Neural crest cell (in vitro differentiated cells): ENCODE data around the gene CCL16. TPM values are rescaled to one million over a fixed set of nuclear protein-coding genes. Genes with fewer than 3 reads are reported as not detected.
A peak's percentile ranks its signal among the peaks of the same experiment; 100 is the strongest.

Experiments used
- DNase-seq: peaks from one replicate; pipeline ENCODE4 v3.0.0; 2021; ENCODE audit warnings: low read depth, mixed read lengths, low spot score
- H3K27ac Mint-ChIP-seq: one replicate; pipeline ENCODE4 v1.8.0; 2021; ENCODE audit warnings: mild to moderate bottlenecking, mixed read lengths; ENCODE audit not compliant: unreplicated experiment
- H3K27me3 Mint-ChIP-seq: 2 replicates; pipeline ENCODE4 v1.8.0; 2021; ENCODE audit warnings: low read depth, mild to moderate bottlenecking, mixed read lengths
- H3K36me3 Mint-ChIP-seq: 2 replicates; pipeline ENCODE4 v1.8.0; 2021; ENCODE audit warnings: low read depth, mild to moderate bottlenecking, mixed read lengths
- H3K4me1 Mint-ChIP-seq: 2 replicates; pipeline ENCODE4 v1.8.0; 2021; ENCODE audit warnings: mixed read lengths
- H3K4me3 Mint-ChIP-seq: one replicate; pipeline ENCODE4 v1.8.0; 2021; ENCODE audit warnings: mild to moderate bottlenecking, mixed read lengths
- H3K9me3 Mint-ChIP-seq: 2 replicates; pipeline ENCODE4 v1.8.0; 2021; ENCODE audit warnings: mixed read lengths
- total RNA-seq: library from RNA; stranded (reverse); gene quantifications from 2 replicates; pipeline ENCODE4 v1.2.1, GENCODE V29; 2021
- TF ChIP-seq, protein P1 (sequence below): fragments of 200-600 bp; sonication (generic); conservative IDR thresholded peaks from 2 replicates; pipeline ENCODE4 v1.5.0; 2021; ENCODE audit warnings: antibody characterized with exemption, mild to moderate bottlenecking

CCL16 gene
- total RNA-seq, 1 donor from 2014 or later, result not detected

GRCh38 chr17:36004594-36005108 lies 23.4 kb upstream of the CCL16 start:
- peaks cover 13% of the 10 kb centered on the region for H3K4me1 Mint-ChIP-seq
- TF ChIP-seq, protein P1, sequence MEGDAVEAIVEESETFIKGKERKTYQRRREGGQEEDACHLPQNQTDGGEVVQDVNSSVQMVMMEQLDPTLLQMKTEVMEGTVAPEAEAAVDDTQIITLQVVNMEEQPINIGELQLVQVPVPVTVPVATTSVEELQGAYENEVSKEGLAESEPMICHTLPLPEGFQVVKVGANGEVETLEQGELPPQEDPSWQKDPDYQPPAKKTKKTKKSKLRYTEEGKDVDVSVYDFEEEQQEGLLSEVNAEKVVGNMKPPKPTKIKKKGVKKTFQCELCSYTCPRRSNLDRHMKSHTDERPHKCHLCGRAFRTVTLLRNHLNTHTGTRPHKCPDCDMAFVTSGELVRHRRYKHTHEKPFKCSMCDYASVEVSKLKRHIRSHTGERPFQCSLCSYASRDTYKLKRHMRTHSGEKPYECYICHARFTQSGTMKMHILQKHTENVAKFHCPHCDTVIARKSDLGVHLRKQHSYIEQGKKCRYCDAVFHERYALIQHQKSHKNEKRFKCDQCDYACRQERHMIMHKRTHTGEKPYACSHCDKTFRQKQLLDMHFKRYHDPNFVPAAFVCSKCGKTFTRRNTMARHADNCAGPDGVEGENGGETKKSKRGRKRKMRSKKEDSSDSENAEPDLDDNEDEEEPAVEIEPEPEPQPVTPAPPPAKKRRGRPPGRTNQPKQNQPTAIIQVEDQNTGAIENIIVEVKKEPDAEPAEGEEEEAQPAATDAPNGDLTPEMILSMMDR, result no peak
- H3K27ac Mint-ChIP-seq, result no peak overlapping the region
- H3K4me3 Mint-ChIP-seq, result no peak overlapping the region
- no peaks in the 10 kb centered on the region for H3K27me3 Mint-ChIP-seq
- H3K36me3 Mint-ChIP-seq, result no peaks in the 10 kb centered on the region
- DNase-seq, result no peak
- H3K9me3 Mint-ChIP-seq, result no peaks in the 10 kb centered on the region

DNA sequence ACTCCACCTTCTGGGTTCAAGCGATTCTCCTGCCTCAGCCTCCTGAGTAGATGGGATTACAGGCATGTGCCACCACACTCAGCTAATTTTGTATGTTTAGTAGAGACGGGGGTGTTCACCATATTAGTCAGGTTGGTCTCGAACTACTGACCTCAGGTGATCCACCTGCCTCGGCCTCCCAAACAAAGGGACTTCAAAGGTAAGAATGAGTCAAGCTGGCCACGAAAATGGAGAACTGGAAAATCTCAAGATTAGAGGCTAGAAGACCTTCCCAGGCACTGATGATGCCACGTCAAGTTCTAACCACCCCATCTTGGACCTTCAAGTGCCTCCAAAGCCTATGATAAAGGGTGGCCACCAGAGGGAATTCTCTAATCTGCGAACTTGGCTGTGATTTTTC lies 21.3 kb upstream of the CCL16 start:
- Mint-ChIP-seq H3K4me1 (peaks cover 13% of the 10 kb centered on the region), H3K27ac (no peak overlapping the region), H3K27me3 (peaks cover 8% of the 10 kb centered on the region), H3K36me3 (no peaks in the 10 kb centered on the region), H3K9me3 (no peaks in the 10 kb centered on the region), H3K4me3 (no peak overlapping the region)
- TF ChIP-seq, protein P1, result no peak
- no peak for DNase-seq

DNA sequence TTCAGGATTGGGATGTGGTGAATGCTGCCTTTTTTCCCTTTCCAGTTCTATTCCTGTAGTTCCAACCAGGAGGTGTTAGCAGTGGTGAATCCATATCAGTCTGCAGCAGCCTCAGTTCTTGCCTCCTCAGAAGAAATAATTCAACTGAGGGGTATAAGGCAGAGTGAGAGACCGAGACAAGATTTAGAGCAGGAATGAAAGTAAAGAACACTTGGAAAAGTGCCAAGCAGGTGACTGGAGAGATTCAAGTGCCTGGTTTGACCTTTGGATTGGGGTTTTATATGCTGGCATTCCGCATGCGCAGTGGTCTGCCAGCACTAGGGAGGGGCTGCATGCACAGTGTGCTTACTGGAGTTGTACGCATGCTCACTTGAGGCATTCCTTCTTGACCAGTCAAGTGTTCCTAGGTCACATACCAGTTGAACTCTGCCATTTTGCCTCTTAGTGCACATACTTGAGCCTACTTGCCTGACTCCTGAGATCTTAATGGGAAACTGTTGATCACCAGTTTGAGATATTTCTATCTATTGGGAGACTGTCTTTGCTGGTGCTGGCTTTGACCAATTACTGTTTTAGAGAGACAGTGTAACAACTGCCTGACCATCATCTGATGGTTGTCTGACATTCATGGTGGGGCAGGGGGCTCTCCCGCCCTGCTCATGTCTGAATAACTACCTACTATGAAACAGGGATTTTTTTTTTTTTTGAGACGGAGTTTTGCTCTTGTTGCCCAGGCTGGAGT lies 20.7 kb upstream of the CCL16 start:
- Mint-ChIP-seq H3K36me3 (no peaks in the 10 kb centered on the region), H3K9me3 (no peaks in the 10 kb centered on the region), H3K27me3 (peaks cover 12% of the 10 kb centered on the region), H3K4me1 (peaks cover 13% of the 10 kb centered on the region), H3K27ac (peak overlapping the region; percentile 30), H3K4me3 (no peak overlapping the region)
- TF ChIP-seq, protein P1, result no peak
- DNase-seq, result no peak

- no peaks in the 10 kb centered on the region for H3K36me3 Mint-ChIP-seq
- H3K9me3 Mint-ChIP-seq, result no peaks in the 10 kb centered on the region
- peaks cover 13% of the 10 kb centered on the region for H3K4me1 Mint-ChIP-seq
- peaks cover 12% of the 10 kb centered on the region for H3K27me3 Mint-ChIP-seq
- DNase-seq, result no peak
- peak within 1 kb of the TSS; percentile 30 for H3K27ac Mint-ChIP-seq
- no peak within 1 kb of the TSS for H3K4me3 Mint-ChIP-seq
- TF ChIP-seq, protein P1, result no peak
Measured at GRCh38 chr17:36001110-36001771, 19.9 kb upstream of the CCL16 start, which contains the start of gene CCL15. CCL15 (minus strand) TSS chr17:36001553; CDS start chr17:36001492, 61 bp downstream.

DNA sequence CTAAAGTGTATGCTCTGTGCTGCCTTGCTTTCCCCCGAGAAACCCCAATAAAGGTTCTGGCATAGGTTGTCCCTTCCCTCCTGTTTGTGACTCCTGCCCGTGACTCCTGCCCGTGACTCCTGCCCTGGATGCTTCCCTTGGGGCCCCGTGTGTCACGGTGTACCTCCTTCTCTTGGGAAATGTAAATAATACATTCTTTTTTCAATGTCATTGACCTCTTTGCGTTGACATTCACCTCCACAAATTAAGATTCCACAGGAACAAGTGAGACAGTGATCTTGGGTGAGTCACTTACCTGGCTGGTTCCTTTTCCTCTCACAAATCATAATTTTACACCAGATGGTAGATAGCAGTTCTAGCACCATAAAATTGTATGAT lies 19.4 kb upstream of the CCL16 start:
- Mint-ChIP-seq H3K36me3 (no peaks in the 10 kb centered on the region), H3K4me3 (no peak overlapping the region), H3K9me3 (no peaks in the 10 kb centered on the region), H3K27me3 (peaks cover 15% of the 10 kb centered on the region), H3K4me1 (peaks cover 13% of the 10 kb centered on the region), H3K27ac (no peak overlapping the region)
- TF ChIP-seq, protein P1, result no peak
- no peak for DNase-seq
